Measurements from ENCODE around the gene MITF.

Gene MITF

GRCh38 chr3:69725994-69726571 is 13.2 kb upstream of the MITF start:
- no peak for DNase-seq (ENCODE audit: low read depth in 2 of 2)

- DNase-seq (ENCODE audit: low read depth in 2 of 2) = no peak
Measured at GRCh38 chr3:69729147-69729919, 9.9 kb upstream of the MITF start.

GRCh38 chr3:69731080-69731479 is 8.2 kb upstream of the MITF start:
- DNase-seq (ENCODE audit: low read depth in 2 of 2) = no peak

GRCh38 chr3:69735893-69736292 is 3.4 kb upstream of the MITF start:
- no peak for DNase-seq (ENCODE audit: low read depth in 2 of 2)

- DNase-seq (ENCODE audit: low read depth in 2 of 2) = no peak
Measured at GRCh38 chr3:69737392-69737791, 1.9 kb upstream of the MITF start.

GRCh38 chr3:69738315-69738714 is 949 bp upstream of the MITF start:
- no peak for DNase-seq (ENCODE audit: low read depth in 2 of 2)

- DNase-seq (ENCODE audit: low read depth in 2 of 2) = no peak
Measured at GRCh38 chr3:69738859-69739203, 433 bp upstream of the MITF start.

- no peak for DNase-seq (ENCODE audit: low read depth in 2 of 2)
Measured at GRCh38 chr3:69740103-69741021, 1.1 kb downstream of the MITF start.

GRCh38 chr3:69741032-69741767 is 1.9 kb downstream of the MITF start:
- DNase-seq (ENCODE audit: low read depth in 2 of 2) = no peak

GRCh38 chr3:69742391-69742790 is 3.1 kb downstream of the MITF start:
- DNase-seq (ENCODE audit: low read depth in 2 of 2) = no peak

GRCh38 chr3:69743975-69744906 is 5.0 kb downstream of the MITF start:
- DNase-seq (ENCODE audit: low read depth in 2 of 2) = no peak

GRCh38 chr3:69745505-69745904 is 6.2 kb downstream of the MITF start:
- no peak for DNase-seq (ENCODE audit: low read depth in 2 of 2)

- no peak for DNase-seq (ENCODE audit: low read depth in 2 of 2)
Measured at GRCh38 chr3:69746119-69746518, 6.9 kb downstream of the MITF start.

GRCh38 chr3:69747511-69748258 is 8.4 kb downstream of the MITF start:
- no peak for DNase-seq (ENCODE audit: low read depth in 2 of 2)

- no peak for DNase-seq (ENCODE audit: low read depth in 2 of 2)
Measured at GRCh38 chr3:69748503-69748902, 9.2 kb downstream of the MITF start.

- no peak for DNase-seq (ENCODE audit: low read depth in 2 of 2)
Measured at GRCh38 chr3:69749461-69749860, 10.2 kb downstream of the MITF start.

- DNase-seq (ENCODE audit: low read depth in 2 of 2) = no peak
Measured at GRCh38 chr3:69750549-69750948, 11.3 kb downstream of the MITF start.

- DNase-seq (ENCODE audit: low read depth in 2 of 2) = no peak
Measured at GRCh38 chr3:69751074-69751476, 11.8 kb downstream of the MITF start.

- no peak for DNase-seq (ENCODE audit: low read depth in 2 of 2)
Measured at GRCh38 chr3:69752241-69752640, 13.0 kb downstream of the MITF start.

GRCh38 chr3:69753179-69753775 is 14.0 kb downstream of the MITF start:
- DNase-seq (ENCODE audit: low read depth in 2 of 2) = no peak

All from stimulated activated CD8-positive, alpha-beta memory T cell treated with anti-CD3 and anti-CD28 coated beads, Interleukin-15, amount 100 ng/mL, for 48 hours (primary cell).